Urothelium cell line (cell line): ENCODE measurements around the gene WDR4.
"Not testable (repeated sequence)": the region's sequence is repeated elsewhere in the genome, so short reads cannot be mapped to it uniquely, and the experiment has no call there.

Experiments used
- DNase-seq: peaks from one replicate; pipeline ENCODE4 v3.0.0; 2011; ENCODE audit warnings: low spot score, mixed read lengths
- FAIRE-seq: peaks from 2 replicates; lab custom pipeline; 2011; peaks lifted over from hg19 to GRCh38; lab: Jason Lieb, UNC

The WDR4 gene

DNA sequence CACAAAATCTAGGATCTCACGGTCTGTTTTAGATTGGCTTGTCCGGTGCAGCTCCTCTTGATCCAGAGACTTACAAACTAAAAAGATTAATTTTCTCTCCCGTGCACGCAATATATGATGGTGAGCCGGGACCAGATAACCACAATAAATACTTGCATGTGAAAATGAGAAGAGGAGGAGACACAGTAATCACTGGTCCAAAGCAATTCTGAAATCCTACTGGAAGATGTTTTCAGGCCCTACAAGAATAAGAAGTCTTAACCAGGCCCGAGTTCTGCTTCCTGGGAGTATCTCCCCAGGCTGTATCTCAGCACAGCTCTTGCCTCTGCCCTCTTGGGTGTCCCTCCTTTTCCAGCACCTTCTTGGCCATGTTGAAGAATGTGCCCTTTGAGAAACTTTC, 1.0 kb upstream of the WDR4 start:
- no peak for FAIRE-seq
- DNase-seq, result no peak

DNA sequence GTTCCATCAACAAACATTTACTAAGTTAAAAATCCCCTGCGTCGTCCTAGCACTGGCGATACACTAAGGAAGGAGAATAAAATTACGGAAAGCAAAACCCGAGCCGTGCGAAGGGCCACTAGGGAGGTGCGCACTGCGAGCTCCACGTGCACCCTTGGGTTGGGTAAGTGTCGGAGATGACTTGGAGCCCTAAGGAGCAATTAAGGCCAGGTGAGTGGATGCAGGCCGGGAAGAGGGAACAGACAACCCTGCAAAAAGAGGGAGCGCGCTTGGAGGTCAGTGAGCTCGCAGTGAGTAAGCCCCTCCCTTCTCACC, 704 bp downstream of the WDR4 start:
- no peak for DNase-seq
- FAIRE-seq, result no peak

DNA sequence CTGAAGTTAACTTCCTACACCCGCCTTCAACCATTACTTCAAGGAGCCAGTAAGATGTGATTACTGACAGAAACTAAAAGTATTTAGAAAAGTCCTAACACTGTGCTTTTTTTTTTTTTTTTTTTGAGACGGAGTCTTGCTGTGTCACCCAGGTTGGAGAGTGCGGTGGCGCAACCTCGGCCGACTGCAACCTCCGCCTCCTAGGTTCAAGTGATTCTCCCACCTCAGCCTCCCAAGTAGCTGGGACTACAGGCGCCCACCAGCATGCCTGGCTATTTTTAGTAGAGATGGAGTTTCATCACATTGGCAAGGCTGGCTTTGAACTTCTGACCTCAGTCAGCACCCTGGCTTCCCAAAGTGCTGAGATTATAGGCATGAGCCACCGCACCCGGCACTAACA, 3.5 kb downstream of the WDR4 start:
- not testable (repeated sequence) for FAIRE-seq, DNase-seq

DNA sequence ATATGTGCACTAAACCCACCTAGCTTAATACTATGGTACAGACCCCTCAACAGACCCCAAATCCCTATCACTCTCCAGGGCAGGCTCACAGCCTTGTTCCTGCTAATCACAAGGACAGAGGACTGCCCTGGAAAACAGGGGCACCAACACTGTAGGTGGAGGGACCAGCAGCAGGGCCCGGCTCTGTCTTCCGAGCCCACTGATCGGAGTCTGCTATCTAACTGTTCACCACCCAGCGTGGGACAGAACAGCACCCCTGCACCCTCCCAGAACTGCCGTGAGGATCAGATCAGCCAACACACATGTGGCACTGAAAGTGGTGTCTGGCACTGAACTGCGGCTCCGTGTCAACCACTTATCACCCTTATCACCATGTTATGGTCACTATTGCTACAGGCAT, 6.2 kb downstream of the WDR4 start:
- no peak for FAIRE-seq
- no peak for DNase-seq

DNA sequence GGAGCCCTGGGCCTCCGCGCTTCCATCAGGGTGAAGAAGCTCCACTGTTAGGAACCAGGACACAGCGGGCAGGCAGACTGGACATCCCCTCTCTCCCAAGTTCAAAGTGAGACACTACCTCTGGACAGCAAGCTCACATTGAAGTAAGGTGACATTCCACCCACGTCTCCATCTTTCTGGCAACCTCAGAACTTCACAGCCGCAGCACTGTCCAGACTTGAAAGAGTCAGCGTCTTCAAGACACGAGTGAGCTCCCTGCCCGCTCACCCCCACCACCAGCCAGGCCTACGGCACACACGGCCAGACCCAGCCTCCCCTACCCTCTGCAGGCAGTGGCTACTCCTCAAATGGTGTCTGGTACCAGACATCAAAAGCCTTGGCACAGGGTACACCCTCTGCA, 11.1 kb downstream of the WDR4 start:
- DNase-seq (no peak), FAIRE-seq (no peak)

DNA sequence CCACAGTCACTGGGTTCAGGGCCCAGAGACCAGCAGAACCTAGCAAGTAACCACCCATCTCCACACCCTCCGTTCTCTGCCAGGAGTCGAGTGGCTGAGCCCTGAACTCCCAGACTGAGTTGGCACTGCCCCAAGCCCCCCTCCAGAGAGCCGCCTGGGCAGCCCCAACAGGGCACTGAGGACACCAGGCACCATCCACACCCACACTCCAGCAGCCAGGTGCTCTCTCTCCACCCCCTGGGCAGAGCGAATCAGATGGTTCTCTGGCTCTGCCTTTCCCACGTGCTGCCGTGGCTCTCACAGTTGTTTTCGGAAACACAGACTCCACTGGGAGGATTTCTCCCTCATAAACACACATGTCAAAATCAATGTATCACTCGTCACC, 13.6 kb downstream of the WDR4 start:
- no peak for DNase-seq
- FAIRE-seq, result no peak

DNA sequence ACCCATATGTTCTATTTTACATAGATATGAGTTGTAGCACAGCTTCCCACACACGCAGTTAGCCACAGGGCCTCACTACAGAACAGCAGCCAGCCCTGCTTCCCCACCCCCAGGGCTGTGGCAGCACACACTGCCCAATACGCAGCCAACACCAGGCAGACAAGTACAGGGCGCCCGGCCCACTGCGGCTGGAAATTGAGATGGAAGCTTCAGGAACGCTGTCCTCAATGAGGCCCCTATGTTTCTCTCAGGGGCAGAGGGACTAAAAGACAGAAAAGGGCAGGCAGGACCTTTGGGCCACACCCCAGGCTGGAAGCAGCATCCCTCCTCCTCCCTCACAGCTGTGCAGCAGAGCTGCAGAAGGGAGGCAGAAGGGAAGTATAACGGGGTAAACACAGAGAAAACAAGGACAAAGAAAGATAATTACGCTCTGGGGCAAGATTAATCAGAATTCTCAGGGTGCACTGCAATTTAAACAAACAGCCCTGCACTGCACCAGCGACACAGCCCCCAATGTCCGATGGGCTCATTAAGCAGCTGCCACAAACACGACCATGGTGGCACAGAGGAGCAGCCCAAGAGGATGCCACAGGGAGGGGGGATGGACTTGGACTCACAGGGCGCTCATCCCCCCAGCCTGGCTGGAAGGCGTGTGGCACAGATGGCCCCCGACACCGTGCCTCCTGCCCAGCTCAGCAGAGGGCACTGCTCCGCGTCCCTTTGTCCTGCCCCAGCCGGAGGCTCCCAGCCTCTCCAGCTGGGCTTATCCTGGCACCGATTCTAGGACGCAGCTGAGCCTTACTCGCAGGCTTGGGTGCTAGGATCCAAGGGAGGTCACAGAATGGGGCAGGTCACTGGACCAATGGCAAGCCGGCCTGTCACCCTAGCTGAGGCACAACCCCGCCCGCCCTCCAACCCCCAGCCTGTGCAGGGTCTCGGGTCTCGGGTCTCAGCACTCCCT, 14.2 kb downstream of the WDR4 start:
- FAIRE-seq, result no peak
- no peak for DNase-seq

DNA sequence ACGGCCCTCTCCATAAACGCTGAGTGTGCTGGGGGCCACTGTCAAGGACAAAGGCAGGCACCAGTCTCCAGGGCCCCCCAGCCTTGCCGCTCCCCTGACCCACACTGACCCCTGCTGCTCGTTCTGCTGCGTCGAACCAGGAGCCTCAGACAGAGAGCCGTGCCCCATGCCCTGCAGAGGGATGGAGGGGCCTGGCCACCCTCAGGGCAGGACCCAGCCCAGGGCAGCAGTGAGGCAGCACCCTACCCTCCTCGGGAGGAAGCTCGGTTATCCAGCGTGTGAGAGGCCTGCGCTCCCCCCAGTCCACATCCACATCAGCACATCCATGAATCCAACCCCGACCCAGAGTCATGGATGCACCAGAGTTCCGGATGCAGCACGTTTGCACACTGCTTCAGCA, 15.1 kb downstream of the WDR4 start:
- DNase-seq, result no peak

DNA sequence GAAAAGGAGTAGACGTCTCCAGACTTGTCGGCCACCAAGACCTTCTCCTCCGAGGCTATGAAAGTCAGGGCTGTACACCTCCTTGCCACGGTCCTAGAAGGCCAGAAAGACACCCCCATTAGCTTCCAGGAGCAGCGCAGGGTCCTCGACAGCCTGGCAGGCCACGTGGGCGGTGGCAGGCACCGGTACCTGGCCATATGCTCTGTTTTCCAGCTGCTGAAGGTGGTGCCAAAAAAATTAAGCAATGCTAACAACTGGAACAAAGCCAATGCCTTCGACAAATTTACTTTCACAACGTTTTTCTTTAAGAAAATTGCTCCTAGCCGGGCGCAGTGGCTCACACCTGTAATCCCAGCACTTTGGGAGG, 15.9 kb downstream of the WDR4 start:
- no peak for FAIRE-seq
- no peak for DNase-seq

More for the DNA sequence above, 15.1 kb downstream of the WDR4 start:
- FAIRE-seq, result no peak

DNA sequence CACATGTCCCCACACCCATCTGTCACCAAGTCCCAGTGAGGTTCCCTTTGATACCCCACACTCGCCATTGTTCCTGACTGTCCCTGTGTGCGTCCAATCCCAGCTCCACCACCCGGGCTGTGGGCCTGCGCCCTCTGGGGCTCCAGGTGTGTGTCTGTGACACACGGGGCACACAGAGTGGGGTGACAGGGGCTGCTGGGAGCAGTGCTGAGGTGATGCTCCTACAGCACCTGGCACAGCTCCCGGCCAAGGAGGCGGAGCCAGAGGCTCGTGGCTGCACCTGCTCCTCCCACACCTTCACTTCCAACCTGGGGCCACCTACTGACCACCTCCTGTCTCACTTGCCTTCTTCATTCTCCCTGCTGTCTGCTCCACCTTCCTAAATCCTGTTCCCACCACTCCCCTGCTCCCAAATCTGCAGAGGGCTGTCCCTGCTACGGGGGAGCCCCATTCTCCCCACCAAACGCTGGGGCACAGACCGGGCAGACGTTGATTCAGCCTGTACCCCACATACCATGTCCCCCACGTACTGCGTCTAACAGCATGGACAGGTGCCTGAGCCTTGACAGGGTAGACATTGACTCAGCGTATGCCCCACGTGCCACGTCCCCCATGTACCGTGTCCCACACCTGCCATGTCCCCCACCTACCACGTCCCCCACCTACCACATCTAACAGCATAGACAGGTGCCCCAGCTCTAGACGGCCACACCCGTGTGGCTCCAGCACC, 16.4 kb downstream of the WDR4 start:
- no peak for FAIRE-seq

DNA sequence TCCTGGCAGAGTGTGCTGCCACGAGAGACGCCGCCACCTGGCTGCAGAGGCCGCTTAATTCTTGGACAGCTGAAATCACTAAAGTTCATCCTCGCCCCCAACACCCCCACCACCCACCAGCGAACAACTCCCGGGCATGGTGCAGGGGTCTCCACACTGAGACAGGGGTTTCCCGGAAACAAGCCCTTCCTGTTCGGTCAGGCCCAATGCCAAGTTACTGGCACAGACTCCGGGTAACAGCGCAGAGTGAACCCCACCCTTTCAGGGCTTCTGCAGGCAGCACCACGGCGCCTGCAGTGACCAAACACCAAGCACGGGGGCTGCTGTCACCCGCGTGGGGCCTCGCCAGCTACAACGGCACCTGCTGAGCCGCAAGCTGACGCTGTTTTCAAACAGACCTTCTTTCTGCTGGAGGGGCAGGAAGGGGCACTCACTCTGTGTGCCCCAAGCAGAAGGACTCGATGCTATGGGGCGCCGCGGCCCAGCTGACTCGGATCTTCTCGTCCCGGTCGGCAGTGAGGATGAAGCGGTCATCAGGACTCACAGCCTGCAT, 17.4 kb downstream of the WDR4 start:
- no peak for FAIRE-seq
- DNase-seq, result no peak

More for the DNA sequence above, 16.4 kb downstream of the WDR4 start:
- DNase-seq, result no peak

DNA sequence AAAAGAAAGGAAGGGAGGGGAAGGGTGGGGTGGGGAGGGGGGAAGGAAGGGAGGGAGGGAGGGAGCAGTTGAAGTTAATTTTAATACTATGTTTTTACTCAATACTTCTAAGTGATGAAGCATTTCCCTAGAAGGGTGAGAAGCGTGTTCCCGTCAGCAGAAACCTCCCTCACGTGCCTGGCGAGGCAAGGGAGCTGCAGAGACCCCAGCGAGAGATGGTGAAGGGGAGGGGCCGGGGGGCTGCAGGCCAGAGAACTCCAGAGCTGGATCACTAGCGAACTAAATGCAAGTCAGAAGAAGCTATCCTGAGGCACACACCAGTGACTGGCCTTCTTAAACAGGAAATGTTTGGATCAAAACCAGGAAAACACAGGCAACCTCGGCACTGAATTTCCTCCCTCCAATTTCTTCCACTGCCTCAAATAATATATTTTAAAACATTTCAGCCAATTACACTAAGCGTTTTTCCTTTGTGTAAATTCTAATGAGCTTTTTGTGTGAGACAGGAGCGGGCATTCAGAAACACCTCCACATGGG, 18.0 kb downstream of the WDR4 start:
- no peak for FAIRE-seq
- no peak for DNase-seq

DNA sequence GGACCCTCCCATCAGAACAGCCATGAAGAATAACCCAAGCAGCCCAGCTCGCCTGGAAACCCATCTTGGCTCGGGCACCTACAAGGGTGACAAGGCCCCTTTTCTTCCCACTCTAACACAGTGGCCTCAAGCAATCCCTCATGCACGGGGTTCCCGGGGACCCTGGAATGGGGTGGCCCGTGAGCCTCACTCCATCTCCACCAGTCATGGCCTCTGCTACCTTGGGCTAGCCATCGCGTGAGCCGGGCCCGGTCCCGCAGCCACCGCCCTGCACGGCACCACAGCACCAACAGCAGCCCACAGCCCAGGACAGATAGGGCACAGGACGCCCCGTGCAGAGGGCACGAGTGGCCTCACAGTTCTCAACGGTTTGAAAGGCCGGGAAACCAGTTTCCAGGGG, 19.0 kb downstream of the WDR4 start:
- FAIRE-seq (no peak), DNase-seq (no peak)

DNA sequence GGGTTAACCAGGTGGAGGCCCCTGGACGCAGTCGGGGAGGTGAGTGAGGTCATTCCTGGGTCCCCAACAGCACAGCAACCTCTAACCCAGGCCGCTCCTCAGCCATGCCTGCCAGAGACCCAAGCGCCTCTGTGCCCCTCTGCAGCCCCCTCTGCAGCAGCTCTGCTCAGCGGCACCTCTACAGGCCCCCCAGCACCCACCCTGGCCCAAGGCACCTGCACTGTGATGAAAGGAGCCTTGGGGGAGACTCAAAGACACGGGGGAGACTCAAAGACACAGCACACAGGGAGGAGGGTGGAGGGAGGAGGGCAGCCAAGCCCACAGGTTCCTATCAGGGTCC, 19.5 kb downstream of the WDR4 start:
- no peak for FAIRE-seq

DNA sequence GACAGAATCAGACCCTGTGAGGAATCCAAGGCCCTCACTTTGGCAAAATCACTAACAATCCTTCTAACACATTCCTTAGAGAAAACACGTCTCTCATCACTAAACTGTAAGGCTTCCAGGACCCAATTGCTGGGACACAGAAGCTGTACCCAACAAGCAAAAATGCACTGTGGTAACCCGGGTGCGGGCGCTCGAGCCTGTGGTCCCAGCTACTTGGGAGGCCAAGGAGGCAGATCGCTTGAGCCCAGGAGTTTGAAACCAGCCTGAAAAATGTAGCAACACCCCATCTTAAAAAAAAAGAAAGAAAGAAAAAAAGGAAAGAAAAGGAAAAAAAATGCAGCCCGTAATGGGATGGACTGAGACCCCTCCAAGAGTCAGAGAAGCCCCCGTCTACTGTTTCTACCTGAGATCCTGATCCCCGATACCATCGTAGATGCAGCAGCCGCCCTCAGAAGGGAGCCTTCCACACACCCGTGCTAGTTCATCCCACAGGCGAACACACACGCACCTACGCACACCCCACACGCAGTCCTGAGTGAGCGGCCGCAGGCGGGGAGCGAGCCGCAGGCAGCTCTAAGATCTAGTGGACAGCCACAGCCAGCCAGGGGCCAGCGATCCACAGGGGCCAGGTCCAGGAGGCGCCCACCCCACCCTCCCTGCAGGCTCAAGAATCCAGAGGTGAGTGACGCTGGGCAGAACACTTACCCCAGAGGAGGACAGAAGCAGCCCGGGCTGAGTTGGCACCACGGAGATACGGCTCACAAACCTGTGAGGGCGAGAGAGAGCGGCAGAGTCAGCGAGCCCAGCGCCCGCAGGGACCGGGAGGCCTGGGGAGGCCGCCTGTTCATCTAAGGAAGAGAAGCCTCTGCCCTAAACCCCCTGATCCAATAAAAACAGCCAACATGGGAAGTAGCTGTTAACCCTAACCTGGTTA, 20.1 kb downstream of the WDR4 start:
- DNase-seq (no peak), FAIRE-seq (no peak)

More for the DNA sequence above, 19.5 kb downstream of the WDR4 start:
- no peak for DNase-seq

DNA sequence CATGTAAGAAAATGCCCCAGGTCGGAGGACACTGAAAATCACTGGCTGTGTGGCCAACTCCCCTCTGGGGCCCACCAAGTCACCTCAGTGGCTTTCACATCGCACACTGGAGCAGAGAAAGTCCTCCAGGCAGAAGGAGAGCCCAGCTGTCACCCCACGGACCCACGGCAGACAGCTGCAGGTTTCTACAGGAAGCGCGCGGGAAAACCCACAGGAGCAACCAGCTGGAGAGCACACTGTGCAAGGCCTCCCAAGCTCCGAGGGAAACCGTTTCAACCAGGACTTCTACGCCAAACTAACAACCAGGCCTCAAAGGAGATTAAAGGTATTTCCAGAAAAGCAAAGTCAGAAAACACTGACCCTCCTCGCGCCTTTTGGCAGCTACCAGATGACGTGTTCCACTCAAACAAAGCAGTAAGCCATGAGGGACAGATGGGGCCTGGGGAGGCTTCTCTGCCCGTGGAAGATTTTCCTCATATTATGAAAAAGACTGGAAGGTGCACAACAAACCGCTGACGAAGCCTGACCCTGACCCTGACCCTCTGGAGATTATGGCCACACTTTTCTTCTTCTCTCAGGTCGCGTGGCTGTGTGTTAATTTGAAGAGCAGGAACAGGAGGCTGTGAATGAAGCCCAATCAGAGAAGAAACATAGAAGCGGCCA, 21.0 kb downstream of the WDR4 start:
- FAIRE-seq (no peak), DNase-seq (no peak)

DNA sequence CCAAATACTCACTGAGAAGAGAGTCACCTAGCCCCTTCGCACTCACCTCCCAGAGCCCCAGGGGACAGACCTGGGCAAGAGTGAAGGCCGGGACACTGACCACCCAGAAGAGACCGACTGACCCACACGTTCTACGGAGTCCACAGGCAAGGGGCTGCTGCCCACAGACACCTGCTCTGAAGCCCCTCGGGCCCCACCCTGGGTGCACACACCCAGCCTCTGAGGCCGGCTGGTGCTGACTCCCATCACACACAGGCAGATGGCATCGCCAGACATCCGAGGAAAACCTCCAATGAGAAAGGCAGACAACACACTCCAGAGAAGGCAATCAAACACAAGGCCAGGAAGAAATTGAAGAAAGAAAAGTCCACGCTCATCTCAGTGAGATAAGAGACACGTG, 22.1 kb downstream of the WDR4 start:
- DNase-seq (no peak), FAIRE-seq (no peak)

DNA sequence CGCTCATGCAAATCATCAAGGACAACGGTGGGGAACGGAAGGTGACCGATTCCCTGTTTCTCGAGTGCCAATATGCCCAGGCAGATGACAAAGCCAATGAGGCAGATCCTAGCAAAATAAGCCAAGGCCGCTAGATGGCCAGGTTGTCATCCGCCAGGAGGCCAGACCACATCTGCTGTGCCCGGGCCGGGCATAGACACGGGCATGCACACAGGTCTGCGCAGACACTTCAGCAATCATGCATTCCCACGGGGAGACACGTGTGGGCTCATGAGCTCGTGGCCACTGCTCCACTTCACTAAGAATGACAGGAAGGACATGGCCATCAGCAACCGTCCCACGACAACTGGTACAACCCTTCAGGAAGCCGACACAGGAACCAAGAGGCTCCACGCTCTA, 23.4 kb downstream of the WDR4 start:
- FAIRE-seq, result no peak

DNA sequence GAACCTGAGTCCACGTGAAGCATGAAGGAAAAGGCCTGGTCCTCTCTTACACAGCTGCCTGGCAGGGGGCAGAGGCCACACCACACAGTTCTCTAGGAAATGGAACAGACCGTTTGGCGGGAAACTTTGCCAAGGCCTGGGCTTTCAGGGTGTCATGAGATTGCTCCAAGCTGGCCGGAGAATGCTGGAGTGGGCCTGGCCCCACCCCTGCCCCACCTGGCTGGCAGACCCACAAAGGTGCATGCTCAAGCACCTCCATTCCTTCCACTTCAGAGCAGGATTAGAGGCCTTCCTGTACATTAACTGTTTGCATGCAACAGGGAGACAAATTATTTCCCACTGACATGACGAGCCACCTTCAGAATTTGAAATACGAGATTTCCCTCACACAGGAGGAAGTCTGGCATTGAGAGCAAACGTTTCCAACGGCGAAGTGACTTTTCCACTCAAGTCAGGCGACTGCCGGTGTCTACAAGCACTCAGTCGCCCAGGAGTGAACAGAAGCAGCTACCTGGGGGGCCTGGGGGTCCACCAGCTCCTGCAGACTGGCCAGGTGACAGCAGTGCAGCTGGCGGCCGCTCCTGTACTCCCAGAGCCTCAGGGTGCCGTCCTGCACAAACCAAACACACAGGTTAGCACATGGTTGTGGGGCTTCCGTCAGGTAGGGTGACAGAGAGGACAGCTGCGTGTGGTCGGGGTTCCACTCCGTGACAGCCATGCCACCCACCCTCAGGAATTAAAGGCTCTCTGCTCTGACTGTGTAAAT, 24.0 kb downstream of the WDR4 start:
- FAIRE-seq (no peak), DNase-seq (no peak)

More for the DNA sequence above, 23.4 kb downstream of the WDR4 start:
- DNase-seq, result no peak
